ENCODE results near the gene OR2L2.

Gene OR2L2

DNA sequence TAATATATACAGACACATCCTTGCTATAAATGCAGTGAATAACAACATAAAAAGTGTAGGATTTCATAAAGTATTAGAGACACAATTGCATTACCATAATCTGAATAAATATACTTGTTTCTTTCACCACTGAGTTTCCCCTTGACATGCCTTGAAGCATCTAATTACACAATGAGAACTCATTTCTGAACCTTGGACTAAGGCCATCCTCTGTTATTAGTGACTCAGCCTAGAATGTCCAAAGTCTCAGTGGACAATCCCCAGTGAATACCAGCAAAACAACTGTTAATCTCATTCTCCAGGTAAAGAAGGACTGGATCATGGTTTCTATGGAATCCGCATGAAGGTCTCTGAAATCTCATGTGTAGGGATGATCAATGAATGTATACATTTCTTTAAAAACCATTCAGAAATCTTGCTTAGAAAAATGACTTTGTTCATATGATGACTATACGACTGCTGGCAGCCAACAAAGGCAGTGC is 16.6 kb upstream of the OR2L2 start, which contains the start of gene OR2L5:
Gene OR2L5, plus strand, starts transcription at position 432 of the 482 bp plus-strand sequence. CDS start 8,288 bp downstream, outside the sequence.
- H3K27me3 ChIP-seq (ENCODE audit: low read length) = no peaks in the 10 kb centered on the region
- H3K27ac ChIP-seq (ENCODE audit: low read depth, low read length) = no peak within 1 kb of the TSS
- no peaks in the 10 kb centered on the region for H3K79me2 ChIP-seq (ENCODE audit: insufficient read depth, low read length)
- H3F3A ChIP-seq (ENCODE audit: insufficient read depth) = no peaks in the 10 kb centered on the region
- H3K9ac ChIP-seq (ENCODE audit: low read length) = no peak within 1 kb of the TSS
- H3K9me3 ChIP-seq (ENCODE audit: insufficient read depth, low read length) = no peaks in the 10 kb centered on the region
- H2AFZ ChIP-seq (ENCODE audit: low read depth, low read length, severe bottlenecking) = no peak within 1 kb of the TSS
- H3K9me2 ChIP-seq (replicated peaks; ENCODE audit: insufficient read depth, low read length) = no peaks in the 10 kb centered on the region
- no peaks in the 10 kb centered on the region for H3K36me3 ChIP-seq (ENCODE audit: low read length)
- no peaks in the 10 kb centered on the region for H4K20me1 ChIP-seq (ENCODE audit: low read depth, low read length)
- H3K4me3 ChIP-seq (ENCODE audit: insufficient read depth, low read length, poor library complexity, severe bottlenecking) = no peak within 1 kb of the TSS
- no peak for TF ChIP-seq EZH2phosphoT487 (conservative IDR thresholded peaks at IDR 0.05; ENCODE audit: low read length)
- TF ChIP-seq, protein P1, sequence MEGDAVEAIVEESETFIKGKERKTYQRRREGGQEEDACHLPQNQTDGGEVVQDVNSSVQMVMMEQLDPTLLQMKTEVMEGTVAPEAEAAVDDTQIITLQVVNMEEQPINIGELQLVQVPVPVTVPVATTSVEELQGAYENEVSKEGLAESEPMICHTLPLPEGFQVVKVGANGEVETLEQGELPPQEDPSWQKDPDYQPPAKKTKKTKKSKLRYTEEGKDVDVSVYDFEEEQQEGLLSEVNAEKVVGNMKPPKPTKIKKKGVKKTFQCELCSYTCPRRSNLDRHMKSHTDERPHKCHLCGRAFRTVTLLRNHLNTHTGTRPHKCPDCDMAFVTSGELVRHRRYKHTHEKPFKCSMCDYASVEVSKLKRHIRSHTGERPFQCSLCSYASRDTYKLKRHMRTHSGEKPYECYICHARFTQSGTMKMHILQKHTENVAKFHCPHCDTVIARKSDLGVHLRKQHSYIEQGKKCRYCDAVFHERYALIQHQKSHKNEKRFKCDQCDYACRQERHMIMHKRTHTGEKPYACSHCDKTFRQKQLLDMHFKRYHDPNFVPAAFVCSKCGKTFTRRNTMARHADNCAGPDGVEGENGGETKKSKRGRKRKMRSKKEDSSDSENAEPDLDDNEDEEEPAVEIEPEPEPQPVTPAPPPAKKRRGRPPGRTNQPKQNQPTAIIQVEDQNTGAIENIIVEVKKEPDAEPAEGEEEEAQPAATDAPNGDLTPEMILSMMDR (IDR thresholded peaks at IDR 0.05; ENCODE audit: insufficient read depth, low read length, poor library complexity, severe bottlenecking) = no peak
- no peak within 1 kb of the TSS for H3K4me2 ChIP-seq (ENCODE audit: low read depth, low read length, poor library complexity, severe bottlenecking)

DNA sequence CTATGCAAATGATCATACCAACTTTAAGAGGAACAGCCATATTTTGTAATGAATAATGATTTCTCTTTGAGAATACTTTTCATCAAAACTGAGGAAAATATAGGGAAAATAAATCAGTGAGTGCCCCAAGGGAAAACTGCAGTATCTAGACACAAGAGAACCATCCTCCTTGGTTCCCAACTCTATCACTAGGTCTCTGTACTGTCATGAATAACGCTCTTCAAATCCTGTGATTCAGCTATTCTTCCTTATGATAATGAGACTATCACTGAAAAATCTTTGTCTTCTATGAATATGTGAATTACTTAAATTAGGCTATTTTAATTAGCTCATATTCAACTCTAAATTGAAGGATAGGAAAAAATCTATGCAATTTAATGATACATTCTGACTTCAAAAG is 14.1 kb upstream of the OR2L2 start:
- Histone ChIP-seq H3K4me3 (ENCODE audit: insufficient read depth, low read length, poor library complexity, severe bottlenecking) (no peak overlapping the region), H3K9ac (ENCODE audit: low read length) (no peak overlapping the region), H3K9me2 (replicated peaks; ENCODE audit: insufficient read depth, low read length) (no peaks in the 10 kb centered on the region), H3K79me2 (ENCODE audit: insufficient read depth, low read length) (no peaks in the 10 kb centered on the region), H3K27ac (ENCODE audit: low read depth, low read length) (no peak overlapping the region), H3K4me2 (ENCODE audit: low read depth, low read length, poor library complexity, severe bottlenecking) (no peak overlapping the region), H2AFZ (ENCODE audit: low read depth, low read length, severe bottlenecking) (no peak overlapping the region), H3K27me3 (ENCODE audit: low read length) (no peaks in the 10 kb centered on the region), H4K20me1 (ENCODE audit: low read depth, low read length) (no peaks in the 10 kb centered on the region), H3F3A (ENCODE audit: insufficient read depth) (no peaks in the 10 kb centered on the region), H3K36me3 (ENCODE audit: low read length) (no peaks in the 10 kb centered on the region), H3K9me3 (ENCODE audit: insufficient read depth, low read length) (no peaks in the 10 kb centered on the region)
- no peak for TF ChIP-seq EZH2phosphoT487 (conservative IDR thresholded peaks at IDR 0.05; ENCODE audit: low read length)
- TF ChIP-seq, protein P1 (IDR thresholded peaks at IDR 0.05; ENCODE audit: insufficient read depth, low read length, poor library complexity, severe bottlenecking) = no peak

DNA sequence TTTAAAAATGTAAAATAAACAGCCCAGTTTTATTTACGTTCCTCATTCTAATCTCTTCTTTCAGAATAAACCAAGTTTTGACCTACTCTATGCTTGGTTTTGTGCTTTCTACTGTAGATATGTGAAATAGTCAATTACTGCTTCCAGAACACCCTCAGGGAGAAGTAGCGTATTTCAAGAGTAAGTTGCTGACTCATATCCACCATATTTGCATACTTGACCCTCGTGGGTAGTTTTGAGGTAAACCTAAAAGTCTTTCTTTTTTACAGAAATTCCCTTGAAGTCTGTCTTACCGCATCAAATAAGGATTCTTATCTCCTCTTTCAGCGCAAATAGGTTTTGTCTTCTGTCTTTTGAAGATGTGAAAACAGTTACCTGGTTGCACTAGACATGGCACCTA is 15.3 kb downstream of the OR2L2 start:
- Histone ChIP-seq H3K9ac (ENCODE audit: low read length) (no peak overlapping the region), H3K9me2 (replicated peaks; ENCODE audit: insufficient read depth, low read length) (no peaks in the 10 kb centered on the region), H3K79me2 (ENCODE audit: insufficient read depth, low read length) (no peaks in the 10 kb centered on the region), H3K4me2 (ENCODE audit: low read depth, low read length, poor library complexity, severe bottlenecking) (no peak overlapping the region), H3K27ac (ENCODE audit: low read depth, low read length) (no peak overlapping the region), H3F3A (ENCODE audit: insufficient read depth) (no peaks in the 10 kb centered on the region), H3K4me3 (ENCODE audit: insufficient read depth, low read length, poor library complexity, severe bottlenecking) (no peak overlapping the region), H3K9me3 (ENCODE audit: insufficient read depth, low read length) (no peaks in the 10 kb centered on the region), H2AFZ (ENCODE audit: low read depth, low read length, severe bottlenecking) (no peak overlapping the region), H4K20me1 (ENCODE audit: low read depth, low read length) (no peaks in the 10 kb centered on the region), H3K27me3 (ENCODE audit: low read length) (no peaks in the 10 kb centered on the region), H3K36me3 (ENCODE audit: low read length) (no peaks in the 10 kb centered on the region)
- TF ChIP-seq, protein P1 (IDR thresholded peaks at IDR 0.05; ENCODE audit: insufficient read depth, low read length, poor library complexity, severe bottlenecking) = no peak
- TF ChIP-seq EZH2phosphoT487 (conservative IDR thresholded peaks at IDR 0.05; ENCODE audit: low read length) = no peak
